ENCODE data around the gene ABRACL.
A peak's percentile ranks its signal among the peaks of the same experiment; 100 is the strongest.
"Not testable (repeated sequence)": the region's sequence is repeated elsewhere in the genome, so short reads cannot be mapped to it uniquely, and the experiment has no call there.

ABRACL gene

GRCh38 chr6:139008117-139008516 lies 20.4 kb upstream of the ABRACL start:
- FAIRE-seq (no peak), DNase-seq (ENCODE audit: extremely low spot score, insufficient read length, low read depth) (no peak)

GRCh38 chr6:139010674-139011073 lies 17.9 kb upstream of the ABRACL start:
- no peak for DNase-seq (ENCODE audit: extremely low spot score, insufficient read length, low read depth)
- no peak for FAIRE-seq

DNA sequence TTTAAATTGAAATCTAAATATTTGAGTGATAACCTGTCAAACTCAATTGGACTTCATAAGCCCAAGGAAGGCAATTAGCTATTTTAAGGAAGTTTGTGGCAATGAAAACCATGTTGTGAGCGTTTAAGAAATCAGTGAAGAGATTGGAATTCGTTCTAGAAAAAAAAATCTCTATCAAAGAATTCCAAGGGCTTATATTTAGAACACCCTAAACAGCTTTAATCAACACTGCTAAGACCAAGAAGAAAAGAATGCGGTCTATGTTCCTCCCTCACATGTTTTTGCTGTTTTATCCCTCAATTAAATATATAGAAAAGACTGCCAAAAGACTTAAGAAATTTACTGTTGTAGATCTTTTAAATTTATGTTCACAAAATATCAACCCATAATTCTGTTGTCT lies 16.6 kb upstream of the ABRACL start:
- no peak for FAIRE-seq
- no peak for DNase-seq (ENCODE audit: extremely low spot score, insufficient read length, low read depth)

DNA sequence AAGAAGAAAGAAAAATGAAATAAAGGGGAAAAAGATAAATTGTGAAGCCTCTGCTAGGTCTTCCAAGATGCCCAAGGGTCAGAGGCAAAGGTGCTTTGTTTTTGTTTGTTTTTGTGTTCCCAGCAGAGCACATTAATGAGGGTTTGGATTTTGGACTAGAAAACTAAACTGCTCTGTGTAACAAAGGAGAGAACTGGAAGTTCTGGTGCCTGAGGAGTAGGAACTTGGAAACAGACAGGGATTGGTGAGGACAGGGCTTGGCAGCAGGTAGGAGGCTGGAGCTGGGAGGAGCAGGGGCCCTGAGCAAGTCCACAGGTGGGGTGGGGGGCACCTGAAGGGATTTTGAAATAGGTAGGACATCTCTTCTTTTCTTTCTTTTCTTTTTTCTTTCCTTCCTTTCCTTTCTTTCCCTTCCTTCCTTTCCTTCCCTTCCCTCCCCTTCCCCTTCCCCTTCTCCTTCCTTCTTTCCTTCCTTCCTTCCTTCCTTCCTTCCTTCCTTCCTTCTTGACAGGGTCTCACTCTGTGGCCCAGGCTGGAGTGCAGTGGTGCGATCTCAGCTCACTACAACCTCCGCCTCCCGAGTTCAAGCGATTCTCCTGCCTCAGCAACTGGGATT lies 15.3 kb upstream of the ABRACL start:
- no peak for FAIRE-seq

DNA sequence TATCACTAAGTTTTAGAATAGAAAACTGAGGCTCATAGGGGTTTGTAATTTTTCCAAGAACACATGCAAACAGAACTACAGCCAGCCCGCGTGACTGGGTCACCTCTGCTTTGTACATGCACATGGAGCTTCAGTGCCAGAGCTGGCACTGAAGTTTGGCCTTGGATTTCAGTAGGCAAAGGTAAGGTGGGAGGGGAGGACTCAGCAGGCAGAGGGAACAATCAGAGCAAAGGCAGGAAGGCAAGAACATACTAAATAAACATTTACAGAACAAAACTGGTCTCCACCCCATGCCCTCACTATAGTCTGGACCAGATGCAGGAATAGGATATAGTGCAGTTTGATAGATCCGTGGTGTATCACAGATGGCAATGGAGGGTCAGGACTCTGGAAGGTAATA lies 13.6 kb upstream of the ABRACL start:
- FAIRE-seq: no peak

More for the DNA sequence above, 15.3 kb upstream of the ABRACL start:
- no peak for DNase-seq (ENCODE audit: extremely low spot score, insufficient read length, low read depth)

GRCh38 chr6:139016337-139017213 lies 12.0 kb upstream of the ABRACL start:
- FAIRE-seq (peak; percentile 41), DNase-seq (ENCODE audit: extremely low spot score, insufficient read length, low read depth) (no peak)

More for the DNA sequence above, 13.6 kb upstream of the ABRACL start:
- no peak for DNase-seq (ENCODE audit: extremely low spot score, insufficient read length, low read depth)

DNA sequence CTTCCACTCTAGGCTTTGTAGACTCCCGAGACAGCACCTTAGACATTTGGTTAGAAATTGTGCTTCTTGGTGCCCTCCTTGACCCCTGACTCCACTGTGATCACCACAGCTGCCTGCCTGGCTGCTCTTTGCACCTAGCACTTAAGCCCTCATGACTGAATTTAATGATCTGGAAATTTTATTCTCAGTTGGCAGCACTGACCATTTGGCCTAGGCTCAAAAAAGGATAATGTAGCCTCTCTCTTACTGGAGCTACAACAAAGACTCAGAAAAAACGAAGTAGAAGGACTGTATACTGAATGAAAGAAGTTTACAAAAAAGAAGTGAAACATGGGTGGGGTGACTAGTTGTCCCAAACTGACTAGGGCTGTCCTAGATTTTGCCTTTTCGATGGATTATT lies 11.3 kb upstream of the ABRACL start:
- no peak for FAIRE-seq
- DNase-seq (ENCODE audit: extremely low spot score, insufficient read length, low read depth): no peak

- no peak for FAIRE-seq
These were observed 8.8 kb upstream of the ABRACL start for GRCh38 chr6:139019722-139020121.

GRCh38 chr6:139020689-139021088 lies 7.9 kb upstream of the ABRACL start:
- DNase-seq (ENCODE audit: extremely low spot score, insufficient read length, low read depth) (no peak), FAIRE-seq (no peak)

More at GRCh38 chr6:139019722-139020121, 8.8 kb upstream of the ABRACL start:
- no peak for DNase-seq (ENCODE audit: extremely low spot score, insufficient read length, low read depth)

- DNase-seq (ENCODE audit: extremely low spot score, insufficient read length, low read depth); FAIRE-seq: not testable (repeated sequence)
These were observed 3.1 kb upstream of the ABRACL start for GRCh38 chr6:139025416-139025815.

DNA sequence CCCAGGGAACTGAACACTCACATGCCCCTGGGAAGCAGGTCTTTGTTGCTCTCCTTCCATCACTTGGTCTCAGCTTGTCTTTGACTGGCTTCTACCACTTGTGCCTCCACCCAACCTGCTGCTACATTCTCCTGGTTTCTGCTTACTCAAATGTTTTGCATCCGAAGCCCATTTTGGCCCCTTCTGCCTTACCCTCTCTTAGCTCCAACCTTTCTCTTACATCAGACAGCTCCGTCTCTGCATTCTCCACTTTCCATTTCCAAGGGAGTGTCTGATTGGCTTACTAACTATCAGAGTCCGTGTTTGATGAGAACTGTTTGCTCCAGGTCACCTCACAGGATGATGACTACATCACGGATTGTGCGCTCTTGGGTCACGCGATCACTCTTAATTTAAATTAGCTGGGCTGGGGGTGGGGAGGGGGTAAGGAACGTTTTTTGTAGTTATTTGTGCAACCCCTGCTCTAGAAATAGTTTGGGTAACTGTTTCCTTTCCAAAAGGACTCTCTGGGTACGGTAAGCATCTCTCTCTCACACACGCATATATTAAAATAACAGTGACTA lies 844 bp upstream of the ABRACL start:
- no peak for DNase-seq (ENCODE audit: extremely low spot score, insufficient read length, low read depth)
- FAIRE-seq: peak; percentile 49

- FAIRE-seq (no peak), DNase-seq (ENCODE audit: extremely low spot score, insufficient read length, low read depth) (no peak)
These were observed 309 bp upstream of the ABRACL start for GRCh38 chr6:139028215-139028657.

DNA sequence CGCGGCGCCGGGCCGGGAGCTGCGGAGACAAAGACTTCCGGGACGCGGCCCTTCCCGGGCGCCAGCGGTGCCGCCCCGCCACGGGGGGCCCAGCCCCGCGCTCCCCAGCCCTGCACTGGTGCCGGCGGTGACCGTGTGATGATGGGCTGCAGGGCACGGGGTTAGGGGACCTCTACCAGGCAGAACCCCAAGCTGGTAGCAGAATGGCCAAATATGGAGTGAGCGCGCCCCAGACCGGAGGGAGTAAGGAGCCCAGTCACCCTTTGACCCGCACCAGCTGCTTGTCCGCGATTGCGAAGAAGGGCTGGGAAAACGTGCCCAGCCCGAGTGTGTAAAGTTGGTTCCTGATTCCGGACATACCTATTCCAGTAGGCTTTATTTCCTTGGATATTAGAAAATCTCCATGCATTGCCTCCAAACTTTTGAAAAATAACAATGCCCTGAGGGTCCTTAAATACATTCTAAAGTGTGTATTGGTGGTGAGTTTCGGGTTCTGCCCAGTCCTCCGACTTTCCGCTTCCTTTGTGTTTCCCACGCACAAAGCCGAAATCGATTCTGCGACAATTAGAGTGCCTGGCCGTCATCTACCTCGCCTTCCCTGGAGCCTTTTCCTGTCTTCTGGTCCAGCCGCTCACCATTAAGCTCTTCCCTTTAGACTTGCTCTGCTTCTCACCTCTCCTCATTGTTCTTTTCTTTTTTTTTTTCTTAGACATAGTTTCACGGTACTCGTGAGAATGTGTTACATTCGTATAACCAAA lies 1.1 kb downstream of the ABRACL start:
- no peak for DNase-seq (ENCODE audit: extremely low spot score, insufficient read length, low read depth)
- FAIRE-seq: peak; percentile 80

GRCh38 chr6:139030228-139030963 lies 1.9 kb downstream of the ABRACL start:
- no peak for DNase-seq (ENCODE audit: extremely low spot score, insufficient read length, low read depth)
- FAIRE-seq: peak; percentile 86

- FAIRE-seq (no peak), DNase-seq (ENCODE audit: extremely low spot score, insufficient read length, low read depth) (no peak)
These were observed 8.9 kb downstream of the ABRACL start for GRCh38 chr6:139037490-139037889.

- DNase-seq (ENCODE audit: extremely low spot score, insufficient read length, low read depth) (no peak), FAIRE-seq (no peak)
These were observed 15.7 kb downstream of the ABRACL start for GRCh38 chr6:139044250-139044649.

GRCh38 chr6:139047677-139048076 lies 19.1 kb downstream of the ABRACL start:
- DNase-seq (ENCODE audit: extremely low spot score, insufficient read length, low read depth): no peak
- no peak for FAIRE-seq

DNA sequence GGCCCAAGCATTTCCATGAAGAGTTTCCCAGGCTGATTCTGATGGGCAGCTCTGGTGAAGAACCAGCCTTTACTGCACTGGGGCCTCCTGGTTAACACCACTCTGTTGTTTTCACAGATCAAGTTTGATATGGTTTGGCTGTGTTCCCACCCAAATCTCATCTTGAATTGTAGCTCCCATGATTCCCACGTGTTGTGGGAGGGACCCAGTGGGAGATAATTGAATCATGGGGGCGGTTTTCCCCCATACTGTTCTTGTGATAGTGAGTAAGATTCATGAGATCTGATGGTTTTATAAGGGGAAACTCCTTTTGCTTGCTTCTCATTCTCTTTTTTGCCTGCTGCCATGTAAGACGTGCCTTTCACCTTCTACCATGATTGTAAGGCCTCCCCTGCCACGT lies 20.4 kb downstream of the ABRACL start:
- not testable (repeated sequence) for DNase-seq (ENCODE audit: extremely low spot score, insufficient read length, low read depth); FAIRE-seq

GRCh38 chr6:139050131-139050769 lies 21.7 kb downstream of the ABRACL start:
- FAIRE-seq: not testable (repeated sequence)

More at GRCh38 chr6:139050131-139050769, 21.7 kb downstream of the ABRACL start:
- DNase-seq (ENCODE audit: extremely low spot score, insufficient read length, low read depth): not testable (repeated sequence)

Data from GM18507 (cell line).